HuH-7.5 (cell line): ENCODE results near the gene CCDC6.
A peak's percentile ranks its signal among the peaks of the same experiment; 100 is the strongest.

Source experiments
- DNase-seq: peaks from one replicate; pipeline ENCODE4 v3.0.0; 2011; ENCODE audit warnings: low spot score

CCDC6 gene

DNA sequence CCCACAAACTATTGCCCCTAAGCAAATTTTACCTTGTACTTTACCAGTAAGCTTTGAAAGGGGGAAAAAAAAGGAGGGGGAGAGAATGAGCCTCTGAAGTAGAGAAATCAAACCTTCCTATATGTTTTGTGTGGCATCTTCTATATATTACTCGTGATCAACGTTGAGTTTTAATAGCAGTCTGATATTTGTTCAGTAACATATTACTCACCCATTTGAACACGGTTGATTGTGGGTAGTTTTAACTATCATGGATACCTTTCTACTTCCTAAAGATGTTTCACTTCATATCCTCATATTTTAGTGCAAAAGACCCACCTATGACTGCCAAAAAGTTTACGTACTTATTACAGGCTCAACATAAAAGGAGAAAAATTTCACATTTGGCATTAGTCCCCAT, 54.5 kb downstream of the CCDC6 start:
- DNase-seq, result no peak

DNA sequence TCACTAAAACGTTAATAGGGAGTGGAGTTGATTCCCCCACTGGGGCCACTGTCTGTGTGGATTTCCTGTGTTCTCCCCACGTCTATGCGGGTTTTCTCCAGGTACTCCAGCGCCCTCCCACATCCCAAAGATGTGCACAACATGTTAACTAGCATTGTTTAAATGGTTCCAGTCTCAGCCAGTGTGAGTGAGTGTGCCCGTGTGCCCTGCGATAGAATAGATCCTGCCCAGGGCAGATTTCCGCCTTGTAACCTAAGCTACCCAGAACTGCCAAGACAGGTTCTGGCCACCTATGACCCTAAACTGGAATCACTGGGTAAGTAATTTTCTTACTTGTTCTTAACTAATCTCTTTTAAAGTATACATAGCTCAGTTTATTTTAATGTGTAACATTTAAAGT, 58.5 kb downstream of the CCDC6 start:
- no peak for DNase-seq

DNA sequence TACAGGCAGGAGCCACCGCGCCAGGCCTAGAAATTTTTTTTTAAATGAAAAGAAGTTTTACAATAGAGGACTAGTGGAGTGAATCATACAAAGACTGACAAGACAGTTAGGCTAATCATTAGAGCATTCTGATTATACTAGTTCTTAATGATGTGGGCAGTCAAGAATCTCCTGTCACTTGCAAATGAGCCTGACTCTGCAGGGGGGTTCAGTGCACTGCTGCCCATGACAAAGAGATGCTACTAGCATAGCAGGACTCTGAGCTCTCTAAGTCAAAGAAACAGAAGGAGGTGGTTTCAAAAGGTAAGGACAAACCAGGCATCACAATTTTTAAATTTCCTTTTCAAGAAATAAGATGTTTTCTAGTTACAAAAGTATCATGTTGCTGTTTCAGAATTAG, 59.0 kb downstream of the CCDC6 start:
- no peak for DNase-seq

DNA sequence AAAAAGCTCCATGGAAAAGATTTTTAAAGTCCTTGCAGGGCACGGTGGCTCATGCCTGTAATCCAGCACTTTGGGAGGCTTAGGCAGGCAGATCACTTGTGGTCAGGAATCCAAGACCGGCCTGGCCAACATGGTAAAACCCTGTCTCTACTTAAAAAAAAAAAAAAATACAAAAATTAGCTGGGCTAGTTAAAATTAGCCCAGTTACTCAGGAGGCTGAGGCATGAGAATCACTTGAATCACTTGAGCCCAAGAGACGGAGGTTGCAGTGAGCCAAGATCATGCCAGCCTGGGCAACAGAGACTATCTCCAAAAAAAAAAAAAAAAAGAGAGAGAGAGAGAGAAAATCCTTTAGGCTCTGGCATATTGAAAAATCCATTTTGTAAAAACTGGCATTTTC, 61.9 kb downstream of the CCDC6 start:
- no peak for DNase-seq

DNA sequence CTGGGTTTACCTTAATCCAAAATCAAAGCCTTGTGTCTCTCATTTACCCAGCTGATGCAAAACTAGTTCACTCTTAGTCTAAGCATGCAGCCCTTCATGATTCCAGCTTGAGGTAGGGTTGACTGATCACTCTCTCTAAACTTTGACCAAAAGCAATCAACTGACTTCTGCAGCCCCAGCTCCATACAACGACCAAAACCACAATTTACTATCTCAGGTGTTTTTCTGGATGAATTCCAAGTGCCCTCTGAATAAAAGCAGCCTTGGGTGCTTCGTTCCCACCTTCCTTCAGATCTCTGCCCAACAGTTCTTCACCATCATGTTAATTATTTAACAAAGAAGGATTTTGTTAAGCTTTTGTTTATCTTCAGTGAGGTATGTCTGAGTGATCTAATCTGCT, 62.6 kb downstream of the CCDC6 start:
- no peak for DNase-seq

DNA sequence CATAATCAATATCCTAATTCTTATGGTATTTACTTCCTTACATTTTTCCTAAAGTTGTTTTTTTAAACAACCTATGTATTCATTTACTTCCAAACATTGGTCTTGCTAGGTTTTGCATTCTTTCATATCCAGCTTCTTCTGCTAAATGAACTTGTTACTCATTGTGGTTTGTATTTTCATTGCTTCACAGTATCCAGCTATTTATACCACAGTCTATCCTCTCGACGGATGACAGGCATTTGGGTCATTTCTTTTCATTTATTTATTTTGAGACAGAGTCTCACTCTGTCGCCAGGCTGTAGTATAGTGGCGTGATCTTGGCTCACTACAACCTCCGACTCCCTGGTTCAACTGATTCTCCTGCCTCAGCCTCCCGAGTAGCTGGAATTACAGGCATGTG, 66.8 kb downstream of the CCDC6 start:
- DNase-seq, result no peak

DNA sequence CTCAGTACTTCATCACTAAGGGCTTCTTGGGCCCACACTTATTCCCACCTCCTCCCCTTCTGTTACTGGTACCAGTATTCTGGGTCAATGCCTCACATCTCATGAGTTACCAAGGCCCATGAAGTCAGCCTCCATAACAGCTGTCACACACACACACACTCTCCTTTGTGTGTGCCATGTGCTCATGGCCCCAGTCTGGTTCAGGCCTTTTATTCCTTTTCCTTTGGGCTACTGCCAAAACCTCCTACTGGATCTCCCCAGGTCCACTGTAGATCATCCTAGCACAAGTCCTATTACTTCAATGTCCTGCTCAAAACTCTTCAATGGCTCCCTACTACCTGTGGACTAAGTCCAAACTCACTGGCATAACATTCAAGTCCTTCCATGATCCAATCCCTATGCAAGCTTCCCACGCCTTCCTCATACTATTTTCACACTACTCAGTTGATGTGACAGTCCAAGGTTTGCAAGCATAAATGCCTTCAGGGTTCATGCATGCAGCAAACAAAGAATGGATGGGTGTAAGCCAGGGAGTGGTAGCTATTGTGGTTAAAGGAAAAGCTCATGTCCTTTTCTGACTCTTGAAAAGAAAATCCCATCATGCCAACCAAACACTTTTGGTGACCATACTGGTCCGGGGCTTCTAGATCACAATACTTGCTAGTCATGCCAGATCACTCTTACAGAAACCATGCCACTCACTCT, 68.1 kb downstream of the CCDC6 start:
- DNase-seq, result no peak

DNA sequence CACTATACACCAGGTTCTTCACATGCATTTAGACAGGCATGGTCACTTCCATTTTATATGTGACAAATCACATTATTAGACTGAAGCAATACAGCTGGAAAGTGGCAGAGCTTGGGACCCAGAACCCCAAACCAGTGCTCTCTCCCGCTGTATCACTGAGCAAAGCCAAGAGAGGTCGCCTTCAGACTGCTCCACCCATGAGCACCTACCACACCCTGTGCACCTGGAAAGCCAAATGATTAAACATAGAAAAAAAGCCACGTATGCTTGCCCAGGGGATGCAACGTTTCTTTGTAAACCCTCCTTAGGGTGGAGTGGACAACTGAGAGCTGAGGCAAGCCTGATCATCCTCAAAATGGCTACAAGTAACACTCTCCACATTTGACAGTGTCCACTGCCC, 72.5 kb downstream of the CCDC6 start:
- no peak for DNase-seq

DNA sequence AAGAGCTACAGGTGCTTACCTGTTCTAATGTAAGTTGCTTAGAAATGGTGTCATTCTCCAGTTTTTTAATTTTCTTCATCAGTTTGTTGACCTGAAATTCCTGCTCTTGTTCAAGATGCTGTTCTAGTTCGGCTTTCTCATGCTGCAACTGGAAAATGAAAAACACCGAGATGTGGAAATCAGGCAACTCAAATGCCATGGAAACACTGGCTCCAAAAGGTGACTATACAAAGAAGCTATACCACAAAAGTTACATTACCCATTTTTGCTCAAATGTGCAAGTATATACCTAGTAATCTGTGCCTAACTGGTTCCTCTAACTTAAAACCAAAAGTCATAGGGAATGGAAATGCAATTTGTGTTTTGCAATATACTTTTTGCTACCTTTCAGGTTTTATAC, 73.8 kb downstream of the CCDC6 start:
- no peak for DNase-seq

DNA sequence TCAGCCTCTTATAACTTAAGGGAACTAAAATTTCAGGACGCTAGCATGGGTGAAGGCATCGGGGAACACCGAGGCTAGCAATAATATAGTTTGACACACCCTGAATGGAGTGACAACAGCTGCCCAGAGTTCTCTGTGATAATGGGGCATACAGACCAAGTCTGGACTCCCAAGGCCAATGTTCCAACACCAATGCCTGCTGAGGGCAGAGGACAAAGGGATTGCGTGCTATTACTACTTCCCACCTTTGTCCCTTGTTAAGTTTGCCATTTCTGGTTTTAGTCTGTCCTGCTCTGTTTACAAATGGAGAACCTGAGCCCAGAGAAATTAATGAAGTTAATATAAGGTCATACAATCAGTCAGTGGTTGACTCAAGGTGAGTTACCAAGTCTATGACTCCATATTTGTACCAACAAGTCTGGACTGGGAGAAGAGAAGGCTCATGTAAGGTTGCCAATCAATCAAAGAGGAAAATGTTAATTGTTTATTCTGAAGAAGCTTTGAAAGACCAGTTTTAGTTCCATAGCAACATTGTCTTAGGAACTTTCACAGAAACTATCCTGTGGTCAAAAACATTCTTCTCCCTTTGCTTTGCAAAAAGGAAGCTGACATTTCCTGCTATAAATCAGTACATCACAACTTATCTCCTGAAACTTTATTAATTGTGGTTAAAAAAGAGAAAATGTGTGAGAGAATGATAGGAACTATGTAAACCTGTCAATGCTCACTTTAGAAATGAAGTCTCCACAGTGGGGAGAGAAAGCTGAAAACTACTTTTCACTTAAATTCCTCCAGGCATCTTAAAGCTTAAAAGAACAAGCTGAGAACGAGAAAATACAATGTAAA, 74.5 kb downstream of the CCDC6 start:
- DNase-seq, result no peak

DNA sequence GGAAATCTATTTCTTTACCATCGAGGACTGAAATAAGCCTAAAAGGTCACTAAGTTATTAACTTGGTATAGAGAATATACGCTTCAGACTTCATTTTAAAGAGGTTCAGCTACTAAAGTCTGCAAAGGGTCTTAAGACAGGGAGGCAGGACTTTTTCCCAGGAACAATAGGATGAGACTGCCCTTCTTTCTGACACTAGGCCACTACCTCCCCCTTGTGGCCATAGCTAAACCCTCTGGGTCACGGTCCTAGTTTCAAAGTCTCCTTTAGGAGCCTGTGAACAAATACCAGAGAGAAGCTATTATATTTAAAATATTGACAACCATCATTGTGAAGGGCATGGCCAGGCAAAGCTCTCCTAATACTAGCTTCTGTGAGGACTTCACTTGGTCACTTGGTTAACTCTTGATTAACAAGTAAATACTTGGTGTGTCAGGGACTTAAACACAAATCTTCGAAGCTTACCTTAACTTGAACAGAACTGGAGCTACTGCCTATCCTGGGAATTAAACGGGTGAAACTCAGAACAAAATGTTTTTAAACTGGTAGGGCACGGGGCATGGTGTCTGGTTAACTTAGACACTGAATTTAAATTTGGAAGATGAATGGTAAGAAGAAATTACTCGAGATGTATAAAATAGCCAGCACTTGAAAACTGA, 75.6 kb downstream of the CCDC6 start:
- peak; percentile 38 for DNase-seq

DNA sequence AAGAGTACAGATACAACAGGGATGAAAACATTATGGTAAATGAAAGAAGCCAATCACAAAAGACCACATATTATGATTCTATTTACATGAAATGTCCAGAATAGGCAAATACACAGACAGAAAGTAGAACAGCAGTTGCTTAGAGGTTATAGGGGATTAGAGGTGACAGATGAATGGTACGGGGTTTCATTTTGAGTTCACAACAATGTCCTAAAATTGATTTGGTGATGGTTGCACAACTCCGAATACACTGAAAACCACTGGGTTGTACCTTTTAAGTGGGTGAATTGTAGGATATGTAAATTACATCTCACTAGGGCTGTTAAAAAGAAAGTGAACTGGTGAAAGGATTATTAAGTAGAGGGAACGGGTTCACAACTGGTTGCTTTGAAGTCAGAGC, 76.8 kb downstream of the CCDC6 start:
- no peak for DNase-seq

DNA sequence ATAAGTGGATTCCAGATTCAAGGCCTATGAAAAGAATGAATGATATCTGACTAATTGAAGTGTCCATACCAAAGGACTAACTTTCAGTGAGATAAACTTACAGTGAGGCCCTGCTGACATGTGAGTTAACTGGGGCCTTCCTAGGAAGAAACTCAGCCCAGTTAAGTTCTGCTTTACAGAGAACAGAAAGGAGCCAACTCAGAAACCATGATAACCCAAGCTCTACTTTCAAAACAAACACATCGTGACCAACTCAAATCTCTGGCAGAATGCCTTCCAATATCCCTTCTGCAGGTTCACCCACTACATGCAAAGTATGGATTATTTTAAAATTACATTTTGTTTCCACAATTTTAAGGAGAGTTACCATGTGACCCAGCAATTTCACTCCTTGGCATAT, 77.3 kb downstream of the CCDC6 start:
- no peak for DNase-seq

DNA sequence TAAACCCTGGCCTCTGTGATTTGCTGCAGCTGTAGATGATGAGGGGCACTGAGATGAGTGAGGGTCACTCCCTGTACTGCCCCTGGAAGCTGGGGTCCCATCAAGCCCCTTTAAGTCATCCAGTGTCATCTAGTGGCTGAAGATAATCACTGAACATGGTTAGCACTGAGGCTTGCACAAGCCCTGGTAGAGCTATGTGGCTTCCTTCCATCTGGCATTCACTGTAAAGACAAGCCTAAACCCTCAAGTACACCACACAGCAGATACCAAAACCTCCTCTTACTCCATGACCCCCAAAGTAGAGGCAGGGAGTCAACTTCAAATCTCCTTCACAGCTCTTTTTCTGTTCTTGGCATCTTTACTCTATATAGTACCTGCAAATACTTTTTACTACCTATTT, 80.4 kb downstream of the CCDC6 start:
- DNase-seq, result no peak

DNA sequence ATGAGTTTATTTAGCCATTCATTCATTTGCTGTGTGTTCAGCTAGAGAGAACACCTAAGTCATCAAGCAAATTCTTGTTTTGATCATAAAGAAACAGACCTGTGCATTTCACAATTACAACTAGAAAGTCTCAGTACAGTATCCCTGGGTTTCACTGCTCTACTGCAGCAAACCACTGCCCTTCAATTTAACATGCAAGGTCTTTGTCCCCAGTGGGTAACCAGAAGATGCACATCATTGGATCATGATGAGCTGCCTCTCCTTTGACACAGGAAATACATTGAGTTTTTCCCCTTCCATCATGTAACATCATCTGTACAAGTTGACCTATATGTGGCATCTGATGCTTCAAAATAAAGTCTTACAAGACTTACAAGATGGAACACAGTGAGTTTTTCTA, 82.6 kb downstream of the CCDC6 start:
- no peak for DNase-seq

DNA sequence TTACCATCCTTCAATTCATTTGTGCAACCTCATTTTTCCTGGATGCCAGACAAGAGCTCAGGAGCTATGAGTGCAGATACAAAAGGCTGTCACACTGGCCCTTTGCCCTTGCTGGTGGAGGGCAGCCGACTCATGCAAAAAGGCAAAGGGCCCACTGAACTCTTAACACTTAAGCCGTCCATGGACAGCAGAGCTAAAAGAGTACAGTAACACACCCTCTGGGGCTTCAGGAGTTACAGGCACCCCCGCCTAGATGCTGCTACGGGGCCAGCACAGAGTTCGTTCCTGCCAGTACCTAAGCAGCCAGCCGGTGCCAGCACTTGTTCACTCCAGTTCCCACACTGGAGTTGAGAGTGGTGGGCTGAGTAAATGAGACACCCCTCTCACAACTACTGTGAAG, 83.2 kb downstream of the CCDC6 start:
- DNase-seq, result no peak

DNA sequence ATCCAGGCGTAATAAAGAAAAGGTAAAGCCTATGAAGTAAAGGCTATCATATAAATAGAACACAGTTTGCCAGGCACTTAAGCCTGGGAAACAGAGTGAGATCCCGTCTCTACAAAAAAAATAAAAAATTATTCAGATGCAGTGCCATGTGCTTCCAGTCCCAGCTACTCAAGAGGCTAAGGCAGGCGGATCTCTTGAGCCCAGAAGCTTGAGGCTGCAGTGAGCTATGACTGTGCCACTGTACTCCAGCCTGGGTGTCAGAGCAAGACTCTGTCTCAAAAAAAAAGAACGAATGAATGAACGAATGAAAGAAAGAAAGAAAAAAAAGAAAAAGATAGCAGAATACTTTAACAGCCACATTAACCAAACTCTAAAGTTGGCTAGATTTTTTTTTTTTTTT, 85.9 kb downstream of the CCDC6 start:
- DNase-seq, result no peak

DNA sequence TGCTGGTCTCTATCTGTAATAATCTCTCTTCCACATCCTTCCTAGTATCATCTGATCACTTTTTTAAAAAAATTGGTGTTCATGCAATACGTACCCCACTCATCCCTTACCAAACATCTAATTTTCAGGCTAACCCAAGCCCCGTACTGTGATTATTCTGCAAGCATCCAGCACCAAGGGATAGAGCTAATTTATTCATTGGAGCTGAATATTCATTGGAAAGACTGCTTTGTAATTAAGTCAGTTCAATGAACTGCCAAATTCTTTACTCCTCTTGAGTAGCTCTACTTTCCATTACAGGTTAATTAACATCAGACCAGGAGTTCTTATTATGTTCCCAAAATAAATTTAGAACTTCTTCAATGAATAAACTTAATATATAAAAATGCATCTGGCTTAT, 86.7 kb downstream of the CCDC6 start:
- no peak for DNase-seq

DNA sequence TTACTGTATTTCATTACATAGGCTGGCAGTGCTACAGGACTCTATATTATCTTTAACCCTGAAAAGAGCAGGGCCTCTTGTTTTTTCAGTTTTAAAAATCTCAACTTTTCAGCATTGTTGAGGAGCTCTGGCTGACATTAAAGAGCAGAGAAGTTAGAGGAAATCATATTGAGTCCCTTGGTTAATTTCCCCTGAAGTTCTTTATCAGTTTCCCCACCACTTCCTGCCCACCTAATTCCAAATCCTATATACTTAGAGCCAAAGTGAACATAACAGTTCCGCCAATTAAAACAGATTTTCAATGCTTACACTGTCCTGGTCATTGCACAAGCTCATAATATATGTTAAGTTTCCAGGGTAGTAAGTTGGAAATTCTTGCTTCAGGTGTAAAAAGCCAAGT, 87.1 kb downstream of the CCDC6 start:
- no peak for DNase-seq

DNA sequence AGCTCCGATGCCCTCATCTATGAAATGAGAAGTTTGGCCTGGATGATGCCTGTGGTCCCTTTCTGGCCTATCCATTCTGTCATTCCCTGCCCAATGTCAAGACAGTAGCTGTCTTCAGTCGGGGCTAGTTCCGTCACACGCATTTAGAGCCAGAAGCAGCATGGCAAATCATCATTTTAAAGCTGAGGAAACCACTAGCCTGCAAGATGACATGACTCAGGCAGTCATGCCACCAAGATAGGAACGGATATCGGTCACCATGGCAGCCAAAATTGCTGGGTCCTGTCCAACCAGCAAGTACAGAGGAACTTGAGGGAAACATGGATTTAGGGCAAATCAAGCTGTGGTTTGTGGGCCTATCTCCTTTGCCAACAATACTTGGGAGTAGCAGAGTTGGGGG, 88.6 kb downstream of the CCDC6 start:
- DNase-seq, result no peak

DNA sequence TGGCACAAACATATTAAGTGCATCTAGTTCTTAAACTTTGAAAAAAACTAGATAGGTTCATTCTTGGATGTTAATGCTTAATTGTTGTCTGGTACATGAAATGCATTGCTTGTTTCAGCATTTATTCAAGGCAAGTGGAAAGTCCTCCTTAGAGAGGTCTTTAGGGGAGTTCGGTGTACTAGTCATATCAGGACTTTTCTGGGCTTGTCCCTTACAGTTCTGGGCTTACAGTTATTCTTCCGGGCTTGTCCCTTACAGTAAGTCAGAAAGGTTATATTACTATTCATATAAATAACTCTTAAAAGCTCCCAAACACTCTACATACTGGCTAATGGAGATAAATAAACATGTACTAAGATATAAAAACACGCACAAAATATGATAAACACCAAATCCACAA, 91.5 kb downstream of the CCDC6 start:
- no peak for DNase-seq

DNA sequence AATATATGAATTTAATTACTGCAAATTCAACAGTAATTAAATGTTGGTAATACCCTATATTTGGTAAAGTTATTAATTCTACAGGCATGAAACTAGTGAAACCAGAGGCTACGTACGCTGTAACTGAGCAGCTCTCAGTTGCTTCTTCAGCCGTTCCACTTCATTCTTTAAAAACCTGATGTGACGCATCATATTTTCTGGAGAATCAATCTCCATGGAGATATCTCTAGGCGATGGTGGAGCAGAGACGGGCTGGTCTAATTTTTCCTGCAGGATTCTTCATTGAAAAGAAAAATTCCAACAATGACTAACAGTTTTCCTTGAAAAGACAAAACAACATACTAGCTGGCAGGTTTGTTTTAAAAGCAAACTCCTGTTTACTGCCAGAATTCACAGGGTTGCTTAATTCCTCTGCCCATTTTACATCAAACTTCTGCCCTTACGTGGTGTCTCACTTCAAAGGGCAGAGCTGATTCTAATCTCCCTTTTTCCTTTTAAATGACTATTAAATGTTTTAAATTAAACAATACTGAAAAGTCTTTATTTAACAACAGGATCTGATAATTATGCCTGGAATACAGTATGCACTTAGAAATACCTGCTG, 93.7 kb downstream of the CCDC6 start:
- DNase-seq, result no peak

DNA sequence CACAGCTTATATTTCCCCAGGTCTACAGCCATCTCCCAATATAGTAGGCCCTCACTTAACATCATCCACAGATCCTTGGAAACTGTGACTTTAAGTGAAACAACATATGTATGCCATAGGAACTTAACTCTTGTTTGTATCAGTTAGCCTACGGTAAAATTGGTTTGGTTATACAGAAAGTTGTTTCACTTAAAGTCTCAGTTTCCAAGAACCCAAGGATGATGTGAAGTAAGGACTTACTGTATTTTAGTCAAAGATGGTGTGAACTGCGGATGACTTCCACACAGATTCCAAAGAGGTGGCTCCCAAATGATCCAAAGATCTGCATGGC, 96.7 kb downstream of the CCDC6 start:
- no peak for DNase-seq
